ENCODE results near the gene COL6A1.

Gene COL6A1, protein sequence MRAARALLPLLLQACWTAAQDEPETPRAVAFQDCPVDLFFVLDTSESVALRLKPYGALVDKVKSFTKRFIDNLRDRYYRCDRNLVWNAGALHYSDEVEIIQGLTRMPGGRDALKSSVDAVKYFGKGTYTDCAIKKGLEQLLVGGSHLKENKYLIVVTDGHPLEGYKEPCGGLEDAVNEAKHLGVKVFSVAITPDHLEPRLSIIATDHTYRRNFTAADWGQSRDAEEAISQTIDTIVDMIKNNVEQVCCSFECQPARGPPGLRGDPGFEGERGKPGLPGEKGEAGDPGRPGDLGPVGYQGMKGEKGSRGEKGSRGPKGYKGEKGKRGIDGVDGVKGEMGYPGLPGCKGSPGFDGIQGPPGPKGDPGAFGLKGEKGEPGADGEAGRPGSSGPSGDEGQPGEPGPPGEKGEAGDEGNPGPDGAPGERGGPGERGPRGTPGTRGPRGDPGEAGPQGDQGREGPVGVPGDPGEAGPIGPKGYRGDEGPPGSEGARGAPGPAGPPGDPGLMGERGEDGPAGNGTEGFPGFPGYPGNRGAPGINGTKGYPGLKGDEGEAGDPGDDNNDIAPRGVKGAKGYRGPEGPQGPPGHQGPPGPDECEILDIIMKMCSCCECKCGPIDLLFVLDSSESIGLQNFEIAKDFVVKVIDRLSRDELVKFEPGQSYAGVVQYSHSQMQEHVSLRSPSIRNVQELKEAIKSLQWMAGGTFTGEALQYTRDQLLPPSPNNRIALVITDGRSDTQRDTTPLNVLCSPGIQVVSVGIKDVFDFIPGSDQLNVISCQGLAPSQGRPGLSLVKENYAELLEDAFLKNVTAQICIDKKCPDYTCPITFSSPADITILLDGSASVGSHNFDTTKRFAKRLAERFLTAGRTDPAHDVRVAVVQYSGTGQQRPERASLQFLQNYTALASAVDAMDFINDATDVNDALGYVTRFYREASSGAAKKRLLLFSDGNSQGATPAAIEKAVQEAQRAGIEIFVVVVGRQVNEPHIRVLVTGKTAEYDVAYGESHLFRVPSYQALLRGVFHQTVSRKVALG

GRCh38 chr21:45981151-45982091 lies at the start of gene COL6A1:
TSS of gene COL6A1 (plus strand) at chr21:45981770. CDS start at chr21:45981851, 81 bp downstream.
- ATAC-seq, result peak; percentile 46 to 58

GRCh38 chr21:45932922-45933502 lies 48.6 kb upstream of the COL6A1 start:
- ATAC-seq, result no peak

DNA sequence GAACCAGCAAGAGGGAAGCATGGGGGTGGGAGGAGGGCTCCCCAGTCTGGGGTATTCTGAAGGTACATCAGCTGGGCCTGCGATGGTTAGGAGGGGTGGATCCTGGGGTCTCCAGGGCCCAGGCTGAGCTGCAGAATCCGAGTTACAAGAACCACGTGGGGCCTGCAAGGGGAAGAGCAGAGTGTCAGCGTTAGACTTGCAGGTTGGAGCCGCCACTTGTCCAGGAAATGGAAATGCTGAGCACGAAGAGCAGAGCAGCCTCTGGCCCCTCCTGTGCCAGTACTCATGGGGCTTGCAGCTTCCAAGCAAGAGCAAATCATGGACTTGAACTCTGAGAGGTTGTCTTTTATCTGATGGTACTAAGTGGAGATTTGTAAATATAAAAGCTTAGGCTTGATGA lies 47.5 kb upstream of the COL6A1 start:
- no peak for ATAC-seq

- no peak for ATAC-seq
These were observed 47.0 kb upstream of the COL6A1 start for GRCh38 chr21:45934554-45934953.

- ATAC-seq, result no peak
These were observed 45.9 kb upstream of the COL6A1 start for GRCh38 chr21:45935628-45936027.

DNA sequence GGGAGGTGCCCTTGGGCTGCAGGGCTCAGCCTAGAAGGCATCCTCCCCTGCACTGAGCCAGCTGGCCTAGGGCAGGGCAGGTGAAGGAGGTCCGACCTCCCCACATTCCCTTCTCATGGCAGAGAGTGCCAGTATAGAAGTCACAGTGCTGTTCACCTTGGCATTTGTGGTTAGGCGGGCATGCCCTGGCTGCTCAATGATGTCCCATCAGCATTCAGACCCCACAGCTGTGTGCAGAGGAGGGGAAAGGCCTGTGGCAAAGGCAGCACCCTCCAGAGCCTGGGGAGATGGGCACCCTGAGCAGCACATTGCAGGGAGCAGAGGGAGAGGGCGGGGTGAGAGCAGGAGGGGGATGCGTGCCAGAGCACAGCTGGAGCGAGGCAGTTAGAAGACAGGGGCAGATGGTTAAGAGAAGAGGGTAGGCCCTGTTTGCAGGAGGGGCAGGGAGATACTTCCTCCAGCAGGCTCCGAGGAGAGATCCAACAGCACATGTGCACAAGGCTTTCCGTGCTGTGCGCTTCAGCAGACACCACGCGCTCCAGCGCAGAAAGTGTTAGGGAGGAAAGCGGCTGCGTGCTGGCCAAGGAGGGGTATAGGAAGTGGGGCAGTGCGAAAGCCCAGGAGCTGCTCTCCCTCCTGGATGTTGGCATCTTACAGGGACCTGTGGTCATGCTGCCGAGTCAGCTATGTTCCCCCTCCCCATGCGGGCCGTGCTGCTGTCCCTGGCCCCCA lies 43.7 kb upstream of the COL6A1 start:
- no peak for ATAC-seq

GRCh38 chr21:45938453-45938755 lies 43.2 kb upstream of the COL6A1 start:
- no peak for ATAC-seq

DNA sequence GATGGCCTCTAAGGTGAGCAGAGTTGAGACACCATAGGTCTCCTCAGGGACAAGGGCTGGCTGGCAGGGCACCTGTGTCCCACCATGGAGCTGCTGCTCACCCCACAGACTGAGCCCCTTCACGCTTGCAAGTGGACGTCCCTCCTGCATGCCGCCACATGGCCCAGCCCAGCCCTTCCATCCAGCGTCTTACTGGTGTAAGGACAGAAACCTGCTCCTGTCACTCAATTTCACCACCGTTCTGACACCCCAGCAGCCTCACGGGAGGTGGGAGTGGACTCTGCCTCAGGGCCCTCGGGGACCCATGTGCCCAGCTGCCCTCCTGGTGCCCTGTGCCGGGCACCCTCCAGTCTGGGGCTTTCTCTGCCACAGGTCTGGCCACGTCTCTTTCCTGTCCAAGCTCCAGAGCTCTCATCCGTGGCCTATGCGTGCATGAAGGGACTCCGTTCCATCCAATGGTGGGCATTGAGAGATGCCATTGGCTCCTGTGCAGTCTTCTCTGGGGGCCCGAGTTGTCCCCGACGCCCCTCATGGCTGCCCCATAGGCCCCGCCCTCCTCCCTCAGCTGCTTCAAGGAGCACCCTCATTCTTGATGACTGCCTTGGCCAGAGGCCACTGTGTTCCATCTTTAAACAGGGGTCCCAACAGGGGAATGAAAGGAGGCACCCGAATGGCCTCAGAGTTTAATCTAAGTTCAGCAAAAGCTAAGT lies 42.6 kb upstream of the COL6A1 start:
- no peak for ATAC-seq

- no peak for ATAC-seq
These were observed 42.0 kb upstream of the COL6A1 start for GRCh38 chr21:45939521-45940045.

- no peak for ATAC-seq
These were observed 41.5 kb upstream of the COL6A1 start for GRCh38 chr21:45940091-45940490.

GRCh38 chr21:45940621-45941337 lies 40.8 kb upstream of the COL6A1 start:
- no peak for ATAC-seq

- ATAC-seq, result no peak
These were observed 40.2 kb upstream of the COL6A1 start for GRCh38 chr21:45941338-45941710.

DNA sequence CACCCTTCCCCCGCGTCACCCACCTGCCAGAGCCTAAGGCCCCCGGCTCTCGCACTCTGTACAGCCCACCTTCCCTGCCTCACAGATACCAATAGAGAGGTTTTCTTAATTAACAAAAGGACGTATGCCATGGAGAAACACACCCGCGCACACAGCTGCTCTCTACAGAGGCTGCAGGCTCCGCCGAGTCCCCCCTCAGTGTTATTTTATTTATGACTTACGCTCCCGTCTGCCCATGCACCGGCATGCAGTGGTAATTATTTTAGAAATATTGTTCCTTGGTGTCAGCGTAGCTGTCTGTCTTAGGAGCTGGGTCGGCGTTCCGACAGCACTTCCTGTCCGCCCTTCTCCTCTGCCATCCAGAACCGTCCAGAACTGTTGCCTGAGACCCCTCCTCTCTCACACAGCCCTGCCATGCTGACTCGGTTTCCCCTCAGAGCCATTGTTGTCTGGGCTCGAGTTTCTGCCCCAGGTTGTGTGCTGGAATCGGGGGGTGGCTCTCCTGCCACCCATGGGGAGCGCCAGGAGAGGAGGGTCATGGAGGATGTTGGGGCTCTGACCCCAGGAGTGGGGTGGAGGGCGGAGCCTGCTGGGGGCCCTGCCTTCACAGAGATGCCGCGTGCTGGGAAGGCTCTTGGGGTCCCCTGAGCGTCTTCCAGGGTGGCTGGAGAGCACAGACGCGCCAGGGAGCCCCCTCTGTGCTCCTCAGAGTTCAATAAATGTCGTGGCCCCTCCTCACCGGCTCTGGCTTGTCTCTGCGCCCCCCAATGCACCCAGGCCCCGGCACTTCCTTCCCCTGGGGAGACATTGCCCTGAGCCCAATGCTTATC lies 39.6 kb upstream of the COL6A1 start:
- ATAC-seq, result no peak

DNA sequence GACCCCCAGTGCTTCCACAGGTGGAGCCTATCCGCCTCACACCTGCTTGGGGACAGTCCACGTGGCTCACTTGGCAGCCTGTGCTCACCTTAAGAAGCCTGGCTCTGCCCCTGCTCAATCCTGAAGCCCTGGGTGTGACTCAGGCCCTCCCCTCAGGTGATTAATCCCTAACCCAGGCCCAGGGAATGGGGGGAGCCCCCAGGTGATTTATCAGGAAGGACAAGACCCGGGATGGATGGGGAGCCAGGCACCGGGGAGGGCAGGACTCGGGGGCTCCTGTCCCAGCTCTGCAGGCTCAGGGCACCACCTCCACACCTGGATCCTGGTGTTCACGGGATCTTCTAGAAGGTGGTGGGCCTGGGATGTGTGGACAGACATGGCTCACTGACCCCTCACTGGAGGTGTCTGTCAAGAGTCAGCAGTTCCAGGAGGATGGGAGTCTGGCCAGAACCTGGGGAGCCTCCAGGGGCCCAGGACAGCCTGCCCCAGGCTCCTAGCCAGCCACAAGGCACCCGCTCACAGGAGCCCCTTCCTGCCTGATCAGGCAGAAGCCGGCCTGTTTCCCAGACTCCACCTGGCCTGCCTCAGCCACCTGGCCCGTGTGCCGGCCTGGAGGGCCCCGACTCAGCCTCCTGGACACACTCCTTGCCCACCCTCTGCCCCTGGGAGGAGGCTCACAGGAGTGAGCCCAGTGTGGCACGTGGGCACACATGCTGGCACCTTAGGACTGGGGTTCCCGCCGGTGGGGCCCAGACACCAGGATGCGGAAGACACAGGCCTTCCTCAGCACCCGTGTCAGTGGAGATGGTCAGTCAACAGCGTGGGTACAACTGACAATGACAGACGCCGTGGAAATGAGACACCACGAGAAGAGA lies 38.6 kb upstream of the COL6A1 start:
- ATAC-seq, result no peak

GRCh38 chr21:45943630-45944540 lies 37.7 kb upstream of the COL6A1 start:
- ATAC-seq, result no peak

- no peak for ATAC-seq
These were observed 37.0 kb upstream of the COL6A1 start for GRCh38 chr21:45944601-45945000.

All from activated CD4-positive, CD25-positive, alpha-beta regulatory T cell treated with anti-CD3 and anti-CD28 coated beads, Interleukin-2, amount 50 U/mL, for 24 hours (primary cell).